GM19455 (cell line): ENCODE results near the gene GALNT8.

Experiments
- ATAC-seq: cut with Tn5 transposase; IDR thresholded peaks from one replicate; pipeline ENCODE4 v1.9.1; 2021; ENCODE audit not compliant: unreplicated experiment

GALNT8 gene

DNA sequence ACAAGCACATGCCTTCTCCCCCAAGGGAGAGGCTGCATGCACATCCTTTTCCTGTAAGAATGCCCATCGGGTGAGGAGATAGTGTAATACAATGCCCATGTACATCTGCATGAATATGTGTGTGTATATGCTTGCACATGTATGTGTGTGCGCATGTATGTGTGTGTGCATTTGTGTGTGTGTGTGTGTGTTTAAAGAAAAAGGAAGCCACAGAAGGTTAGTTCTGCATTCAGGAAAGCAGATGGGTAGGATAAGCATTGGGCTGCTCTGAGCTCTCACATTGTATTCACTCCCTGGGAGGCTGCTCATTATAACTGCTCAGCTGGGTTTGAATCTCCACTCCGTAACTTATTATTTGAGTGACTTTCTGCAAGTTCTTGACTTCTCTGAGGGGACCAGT, 74.3 kb downstream of the GALNT8 start:
- no peak for ATAC-seq

DNA sequence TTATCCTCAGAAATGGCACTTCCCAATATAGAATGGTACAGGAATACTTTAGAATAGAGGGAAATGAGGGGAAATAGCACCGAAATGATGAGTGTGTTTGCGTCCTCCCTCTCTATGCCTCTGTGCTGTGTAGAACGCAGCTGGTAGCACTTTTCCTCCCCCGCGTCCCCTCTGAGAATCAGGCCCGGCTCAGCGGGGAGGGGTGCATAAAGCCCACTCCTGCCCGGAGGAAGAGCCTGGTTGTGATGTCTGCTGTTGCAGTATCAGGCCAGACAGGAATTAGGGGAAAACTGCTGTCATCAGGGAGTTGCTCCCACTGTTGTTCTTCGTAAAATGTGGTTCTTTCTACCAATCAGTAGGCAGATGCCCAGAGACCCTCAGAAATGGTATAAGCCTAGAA, 76.0 kb downstream of the GALNT8 start:
- ATAC-seq, result no peak

DNA sequence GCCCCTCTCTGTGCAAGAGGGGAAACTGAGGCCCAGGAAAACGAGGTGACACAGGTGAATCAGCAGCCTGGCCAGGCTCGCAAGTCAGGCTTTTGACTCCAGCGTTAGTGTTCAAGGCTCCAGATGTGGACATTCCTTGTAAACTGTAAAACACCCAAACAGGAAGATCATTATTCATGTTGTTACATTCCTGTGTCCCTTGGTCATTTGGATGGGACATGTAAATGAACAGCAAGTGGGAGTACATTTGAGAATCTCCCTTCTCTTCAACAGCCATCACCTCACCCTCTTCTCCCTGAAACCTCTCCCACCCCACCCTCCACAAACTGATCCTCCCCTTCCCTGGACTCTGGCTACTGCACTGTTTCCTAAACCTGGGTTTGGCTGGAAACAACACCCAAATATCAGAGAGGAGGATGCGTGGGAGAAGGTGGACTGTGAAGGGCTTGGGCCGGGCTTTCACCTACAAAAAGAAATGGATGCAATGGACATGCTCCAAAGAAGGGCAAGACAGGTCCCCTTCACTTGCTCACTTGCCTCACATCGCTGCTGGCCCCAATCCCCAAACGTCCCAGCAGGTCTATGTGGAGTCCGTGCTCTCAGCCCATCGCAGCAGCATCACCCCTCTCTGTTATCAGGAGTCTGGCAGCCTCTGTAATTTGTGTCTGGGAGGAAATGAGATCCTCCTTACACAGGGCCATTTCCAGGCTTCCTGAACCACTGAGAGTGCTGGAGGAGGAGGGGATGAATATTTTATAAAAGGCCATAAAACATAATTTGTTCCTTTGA, 76.7 kb downstream of the GALNT8 start:
- ATAC-seq, result no peak

DNA sequence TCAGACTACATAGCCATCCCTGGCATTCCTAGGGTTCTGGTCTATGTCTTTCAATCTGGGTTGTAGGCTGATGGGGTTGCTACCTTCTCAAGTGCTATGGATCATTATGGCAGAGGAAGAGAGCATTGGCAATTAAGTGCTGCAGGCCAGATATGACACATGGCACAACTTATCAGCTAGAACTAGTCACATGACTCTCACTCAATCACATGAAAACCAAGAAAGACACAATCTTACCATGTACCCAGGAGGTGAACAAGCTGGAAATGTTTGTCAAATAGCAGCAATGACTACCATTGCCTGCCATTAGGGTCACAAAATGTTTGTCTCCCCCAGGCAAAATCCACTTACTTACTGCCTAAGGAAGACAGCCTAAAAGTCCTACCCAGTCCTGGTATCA, 80.4 kb downstream of the GALNT8 start:
- no peak for ATAC-seq

DNA sequence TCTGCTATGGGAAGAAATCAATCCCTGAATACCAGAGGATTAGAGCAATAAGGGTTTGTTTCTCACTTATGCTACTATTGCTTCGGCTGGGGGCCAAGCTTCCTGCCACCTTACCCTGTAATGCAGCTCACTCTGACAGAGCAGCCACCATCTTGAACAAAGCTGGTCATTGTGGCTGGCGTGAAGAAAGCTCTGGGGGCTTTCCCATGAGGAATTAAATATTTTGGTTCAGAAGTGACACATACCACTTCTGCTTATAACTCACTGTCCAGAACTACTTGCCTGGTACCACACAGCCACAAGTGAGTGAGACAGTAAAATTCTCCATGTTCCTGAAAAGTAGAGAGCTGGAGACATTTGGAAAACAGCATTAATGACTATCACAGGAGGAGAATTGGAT, 82.6 kb downstream of the GALNT8 start:
- no peak for ATAC-seq

DNA sequence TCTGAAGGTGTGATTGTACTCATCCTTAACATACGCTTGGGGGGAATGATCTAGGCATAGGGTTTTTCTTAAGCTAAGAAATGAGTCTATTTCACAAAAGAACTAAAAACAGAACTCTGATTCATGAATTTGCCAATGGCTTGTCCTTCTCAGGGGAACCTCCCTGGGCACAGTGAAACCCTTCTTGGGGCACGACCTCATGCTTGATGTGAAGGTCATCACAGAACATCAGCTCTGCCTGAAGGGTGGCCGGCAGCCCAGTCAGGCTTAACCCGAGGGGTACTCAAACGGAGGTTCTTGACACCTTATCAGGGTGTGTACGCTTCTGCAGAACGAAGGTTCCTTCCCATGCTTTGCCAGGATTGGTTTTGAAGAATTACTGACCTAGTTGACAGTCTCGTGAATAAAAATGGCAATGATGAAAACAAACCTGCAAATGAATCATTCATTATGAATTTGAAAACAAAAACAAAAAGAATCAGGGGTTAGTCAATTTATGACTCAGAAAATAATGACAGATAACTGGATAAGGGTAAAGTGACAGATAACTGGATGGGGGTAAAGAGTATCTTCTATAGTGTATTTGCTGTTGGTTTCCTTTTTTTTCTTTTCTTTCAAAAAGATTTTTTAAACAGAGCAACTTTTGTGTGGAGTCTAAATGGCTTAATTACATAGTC, 86.4 kb downstream of the GALNT8 start:
- ATAC-seq, result no peak

DNA sequence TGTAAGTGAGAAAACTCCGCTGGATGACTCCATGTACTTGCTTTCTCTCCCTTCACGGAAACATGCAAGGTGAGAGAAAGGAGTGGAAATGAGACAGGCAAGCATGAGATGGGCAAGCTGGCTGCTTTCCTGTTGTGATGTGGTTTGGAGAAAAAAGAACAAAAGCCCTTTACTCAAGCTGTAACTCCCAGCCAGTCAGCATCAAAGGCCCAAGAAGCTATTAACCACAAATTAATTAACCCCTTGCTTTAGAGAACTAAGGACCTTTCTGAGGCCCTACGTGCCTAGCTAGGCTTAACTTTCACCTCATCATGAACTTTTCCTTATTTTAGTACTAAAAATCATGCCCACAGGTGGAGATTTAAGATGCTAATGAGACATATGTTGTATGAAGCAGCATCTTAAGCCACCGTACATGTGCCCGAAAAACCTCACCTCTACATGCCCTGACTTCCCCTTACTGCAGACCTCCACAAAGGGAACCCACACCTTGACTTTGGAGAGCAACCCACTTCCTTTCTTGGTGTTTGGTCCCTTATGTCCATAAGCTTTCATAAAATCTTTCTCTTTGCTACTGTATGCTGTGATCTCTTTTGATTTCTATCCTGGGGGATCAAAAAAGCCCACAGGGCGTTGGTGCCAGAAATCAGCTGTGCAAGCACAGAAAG, 87.0 kb downstream of the GALNT8 start:
- ATAC-seq, result no peak

DNA sequence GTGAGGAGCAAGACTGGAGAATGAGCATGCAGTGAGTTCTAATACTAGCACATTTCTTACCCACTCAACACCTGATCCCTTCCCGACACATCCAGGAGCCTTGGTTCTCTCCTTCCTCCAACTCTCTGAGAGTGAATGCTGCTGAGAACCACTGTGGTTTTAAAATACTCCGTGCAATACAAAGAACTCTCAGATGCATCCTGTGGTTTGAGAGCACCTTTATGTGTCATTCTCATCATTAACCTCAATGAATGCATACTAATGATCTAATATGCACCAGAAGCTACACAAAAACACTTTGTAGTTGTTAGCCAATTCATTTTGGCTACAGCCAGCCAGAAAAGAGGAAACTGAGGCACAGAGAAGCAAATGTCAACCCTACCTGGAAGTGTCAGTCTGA, 87.6 kb downstream of the GALNT8 start:
- ATAC-seq, result no peak

DNA sequence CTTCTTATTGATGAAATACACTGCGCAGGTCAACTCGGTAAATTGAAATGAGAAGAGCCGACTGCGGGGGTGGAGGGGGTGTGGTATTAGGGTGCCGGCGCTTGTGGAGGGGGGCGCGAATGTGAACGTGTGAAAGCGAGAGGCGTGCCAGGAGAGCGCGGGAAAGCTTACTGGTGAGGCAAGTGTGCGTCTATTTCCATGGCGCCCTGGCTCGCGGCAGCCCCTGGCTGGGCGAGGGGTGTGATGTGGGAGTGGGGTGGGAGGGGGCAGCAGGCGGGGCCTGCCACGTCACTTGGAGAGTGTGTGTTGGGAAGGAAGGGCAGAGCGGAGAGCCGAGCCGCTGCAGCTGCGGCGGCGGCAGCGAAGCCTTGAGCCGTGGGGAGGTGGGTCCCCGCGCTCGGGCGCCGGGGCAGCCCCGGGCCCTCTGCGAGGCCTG, 88.8 kb downstream of the GALNT8 start:
- no peak for ATAC-seq

DNA sequence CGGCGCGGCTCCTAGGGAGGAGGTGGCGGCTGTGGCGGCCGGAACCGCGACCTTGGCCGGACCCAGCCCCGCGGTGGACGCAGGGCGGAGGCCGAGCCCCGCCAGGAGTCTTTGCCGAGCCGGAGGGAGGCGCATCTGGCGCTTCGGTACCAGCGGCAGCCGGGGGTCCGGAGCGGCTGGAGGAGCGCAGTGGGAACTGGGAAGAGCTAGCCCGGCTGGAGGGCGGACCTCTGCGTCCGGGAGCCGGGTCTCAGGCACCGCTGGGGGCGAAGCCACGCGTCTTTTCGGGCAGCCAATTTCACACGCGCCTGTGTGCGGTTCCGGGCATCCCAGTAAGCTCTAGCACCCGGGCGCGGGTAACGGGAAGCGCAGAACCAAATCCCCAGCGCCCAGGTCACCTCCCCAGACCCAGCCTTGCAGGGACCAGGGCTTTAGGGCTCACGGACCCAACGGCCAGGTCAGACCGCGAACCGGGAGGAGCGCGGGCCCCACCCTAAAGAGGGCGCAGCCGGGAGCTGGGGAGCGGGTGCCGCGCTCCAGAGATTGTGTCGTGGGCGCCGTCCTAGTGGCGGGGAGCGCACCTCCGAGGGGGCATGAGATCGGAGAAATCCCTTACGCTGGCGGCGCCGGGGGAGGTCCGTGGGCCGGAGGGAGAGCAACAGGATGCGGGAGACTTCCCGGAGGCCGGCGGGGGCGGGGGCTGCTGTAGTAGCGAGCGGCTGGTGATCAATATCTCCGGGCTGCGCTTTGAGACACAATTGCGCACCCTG, 89.4 kb downstream of the GALNT8 start:
- no peak for ATAC-seq

DNA sequence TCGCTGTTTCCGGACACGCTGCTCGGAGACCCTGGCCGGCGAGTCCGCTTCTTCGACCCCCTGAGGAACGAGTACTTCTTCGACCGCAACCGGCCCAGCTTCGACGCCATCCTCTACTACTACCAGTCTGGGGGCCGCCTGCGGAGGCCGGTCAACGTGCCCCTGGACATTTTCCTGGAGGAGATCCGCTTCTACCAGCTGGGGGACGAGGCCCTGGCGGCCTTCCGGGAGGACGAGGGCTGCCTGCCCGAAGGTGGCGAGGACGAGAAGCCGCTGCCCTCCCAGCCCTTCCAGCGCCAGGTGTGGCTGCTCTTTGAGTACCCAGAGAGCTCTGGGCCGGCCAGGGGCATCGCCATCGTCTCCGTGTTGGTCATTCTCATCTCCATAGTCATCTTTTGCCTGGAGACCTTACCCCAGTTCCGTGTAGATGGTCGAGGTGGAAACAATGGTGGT, 90.0 kb downstream of the GALNT8 start:
- no peak for ATAC-seq

DNA sequence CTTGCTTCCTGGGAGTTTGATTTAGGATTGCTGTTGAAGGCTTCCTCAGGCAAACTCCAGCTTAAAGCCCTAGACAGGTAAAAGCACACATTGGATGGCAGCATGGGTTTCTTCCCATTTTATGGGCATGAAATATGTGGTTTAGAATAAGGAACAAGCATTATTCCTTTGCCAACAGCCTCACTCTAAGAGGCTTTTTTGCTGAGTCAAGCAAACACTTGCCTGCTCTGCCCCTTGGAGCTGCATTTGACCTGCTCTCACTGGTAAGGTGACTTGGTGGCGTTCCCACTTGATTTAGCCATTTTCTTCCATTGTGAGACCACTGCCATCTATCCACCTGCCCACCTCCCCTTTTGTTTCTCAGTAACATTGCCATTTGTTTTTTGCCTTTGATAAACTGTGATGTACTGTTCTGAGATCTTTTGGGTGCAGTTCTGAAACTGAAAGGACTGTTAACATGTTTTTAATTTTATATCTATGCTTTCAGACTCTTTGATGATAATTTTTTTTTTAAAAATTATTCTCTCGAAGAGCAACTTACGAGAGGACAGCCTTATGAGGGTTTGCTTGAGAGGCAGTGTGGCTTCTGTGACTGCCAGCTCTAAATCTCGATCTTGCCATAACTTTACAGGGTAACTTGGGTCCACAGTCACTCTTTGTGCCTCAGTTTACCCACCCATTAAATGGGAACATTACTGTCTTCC, 92.6 kb downstream of the GALNT8 start:
- ATAC-seq, result no peak

DNA sequence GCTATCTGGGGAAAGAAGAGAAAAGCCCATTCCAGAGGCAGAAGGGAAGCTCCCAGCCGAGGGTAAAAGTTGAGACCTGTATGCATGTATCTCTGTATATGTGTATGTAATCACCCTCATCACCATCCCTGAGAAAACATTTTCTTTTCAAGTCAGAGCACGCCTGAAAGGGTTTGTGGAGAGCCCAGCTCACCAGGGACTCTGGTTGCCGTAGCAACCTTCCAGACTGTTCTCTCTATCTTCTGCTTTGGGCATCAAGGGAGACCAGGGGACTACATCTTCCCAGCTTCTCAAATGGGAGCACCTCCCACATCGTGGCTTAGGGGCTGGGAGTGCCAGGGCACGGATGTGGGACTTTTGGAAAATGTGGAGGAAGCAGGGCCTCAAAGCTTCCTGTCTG, 93.5 kb downstream of the GALNT8 start:
- ATAC-seq, result no peak

DNA sequence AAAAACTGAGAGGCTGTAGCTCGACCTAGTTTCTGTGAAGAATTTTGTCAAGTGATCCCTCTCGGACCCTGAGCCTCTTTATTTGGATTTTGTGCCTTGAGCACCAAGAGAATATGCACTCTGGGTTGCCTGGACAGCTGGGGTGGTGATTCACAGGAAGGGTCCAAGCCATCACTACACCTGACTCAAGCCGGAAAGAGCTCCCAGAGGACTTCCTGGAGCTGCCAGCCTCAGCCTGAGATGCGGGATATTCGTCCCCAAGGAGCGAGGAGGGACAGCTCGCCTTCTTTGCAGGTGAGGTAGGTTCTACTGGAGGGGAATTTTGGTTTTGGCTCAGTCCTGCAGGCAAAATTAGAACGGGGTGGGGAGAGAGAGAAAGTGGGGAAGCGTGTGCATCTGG, 94.3 kb downstream of the GALNT8 start:
- ATAC-seq, result no peak

DNA sequence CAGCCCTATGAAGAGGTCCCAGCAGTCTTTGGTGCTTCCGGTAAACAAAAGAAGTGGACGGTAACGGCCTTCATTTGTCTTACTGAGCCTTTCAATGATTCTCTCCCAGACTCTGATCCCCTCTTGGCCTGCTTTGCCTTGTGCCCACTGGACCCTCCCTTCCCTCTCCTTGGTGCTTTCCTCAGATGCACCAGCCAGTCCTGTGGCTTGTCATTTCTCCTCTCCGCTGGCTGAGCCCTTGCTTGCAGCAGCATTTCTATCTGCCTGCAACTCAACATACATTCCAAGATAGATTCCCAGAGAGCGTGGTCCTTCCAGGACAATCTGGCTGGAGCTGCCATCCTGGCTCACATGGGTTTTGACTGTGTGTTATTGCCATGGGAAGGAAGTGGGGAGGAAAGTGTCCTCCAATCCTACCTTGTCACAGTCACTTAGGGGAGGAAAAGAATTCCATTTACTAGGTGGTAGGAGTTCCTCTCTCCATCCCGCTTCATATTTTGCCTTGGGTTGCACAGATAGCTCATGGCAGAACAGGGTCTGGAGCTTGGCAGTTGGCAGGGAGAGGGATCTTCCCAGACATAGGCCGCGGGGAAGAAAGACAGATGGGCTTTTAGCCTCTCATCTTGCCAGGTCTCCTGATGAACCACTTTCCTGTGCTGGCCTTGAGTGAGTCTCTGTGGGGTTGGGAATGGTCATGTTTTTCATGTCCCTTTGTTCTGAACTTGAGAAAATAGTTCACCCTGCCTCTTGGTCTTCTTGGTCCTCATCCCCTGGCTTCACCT, 96.7 kb downstream of the GALNT8 start:
- no peak for ATAC-seq

DNA sequence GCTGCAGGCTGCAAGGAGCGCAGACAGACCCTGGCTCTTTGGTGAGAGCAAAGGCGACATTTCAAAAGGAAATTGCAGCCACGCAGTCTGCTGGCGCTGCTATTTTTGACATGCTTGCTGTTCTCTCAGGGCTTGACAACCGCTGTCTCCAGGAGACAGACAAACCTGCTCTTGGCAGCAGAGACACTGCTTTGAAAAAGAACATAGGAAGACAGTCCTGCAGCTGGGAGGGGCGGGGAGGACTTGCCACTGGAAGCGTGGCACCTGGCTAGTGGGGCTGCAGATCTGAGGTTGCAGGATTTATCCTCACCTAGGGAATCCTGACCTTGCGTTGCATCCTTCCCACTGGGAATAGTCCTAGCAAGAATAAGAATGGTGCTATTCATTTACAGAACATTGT, 97.7 kb downstream of the GALNT8 start:
- no peak for ATAC-seq

DNA sequence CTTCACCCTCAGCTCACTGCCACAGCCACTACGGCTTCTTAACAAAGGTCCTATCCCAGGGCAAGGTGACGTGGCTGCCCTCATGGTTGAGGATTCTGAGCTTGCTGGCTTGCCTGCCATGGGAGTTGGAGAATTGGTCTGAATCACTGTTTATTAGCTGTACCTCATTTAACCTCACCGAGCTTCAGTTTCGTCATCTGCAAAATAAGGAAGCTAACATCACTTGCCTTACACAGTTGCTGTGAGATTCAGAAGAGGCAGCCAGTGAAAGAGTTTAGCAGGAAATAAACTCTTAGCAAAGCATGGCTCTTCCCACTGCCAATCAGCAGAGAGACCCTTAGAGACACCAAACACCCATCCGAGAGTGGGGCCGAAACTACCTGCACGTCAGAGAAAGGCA, 99.5 kb downstream of the GALNT8 start:
- no peak for ATAC-seq

DNA sequence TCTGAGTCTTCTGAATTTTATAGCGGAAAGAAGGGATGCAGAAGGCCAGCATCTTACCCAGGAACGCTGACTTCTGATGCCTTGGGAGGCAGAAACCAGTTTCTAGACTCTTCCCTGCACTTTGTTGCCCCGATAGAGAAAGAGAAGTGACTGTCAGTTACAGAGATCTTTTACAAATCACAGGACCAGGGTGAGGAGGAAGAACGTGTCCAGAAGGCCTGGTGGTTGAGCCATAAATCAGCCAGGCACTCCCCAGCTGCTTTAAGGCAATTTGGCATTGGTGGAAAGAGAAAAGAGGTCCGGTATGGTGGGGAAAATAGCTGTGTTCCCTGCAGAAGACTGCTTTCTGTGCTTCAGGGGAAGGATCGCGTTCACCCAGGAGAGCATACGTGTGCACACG, 100.8 kb downstream of the GALNT8 start:
- no peak for ATAC-seq
